ENCODE measurements around the gene COQ10A. TPM values are rescaled to one million over a fixed set of nuclear protein-coding genes. Genes with fewer than 3 reads are reported as not detected.

Gene COQ10A
- total RNA-seq (10 to 100 TPM; 24.2 to 26.9 TPM), polyA plus RNA-seq (ENCODE audit: insufficient read depth, low read depth, low replicate concordance) (10.6 TPM)
- long read RNA-seq, donor 1, partial matches to known transcripts: 0 of 3 reads
- long read RNA-seq, donor 1, other reads (novel, unspliced or antisense): 0 of 3 reads
- long read RNA-seq, donor 2, partial matches to known transcripts: 0 of 4 reads
- long read RNA-seq, donor 2, other reads (novel, unspliced or antisense): 0 of 4 reads

GRCh38 chr12:56266693-56267442 is at the start of gene COQ10A:
Gene COQ10A (plus strand): TSS chr12:56266942. CDS start chr12:56267119, 177 bp downstream.
- H3K4me1 ChIP-seq: peaks cover 26% of the 10 kb centered on the region
- DNase-seq: peak; percentile 96
- TF ChIP-seq CTCF (IDR thresholded peaks at IDR 0.05) (peak; percentile 59 to 73 (median 63)), POLR2A (IDR thresholded peaks at IDR 0.05) (no peak)
- H3K9me3 ChIP-seq: no peaks in the 10 kb centered on the region
- H3K27ac ChIP-seq: peak within 1 kb of the TSS; percentile 91
- intact Hi-C loops (cut with DNase I; ENCODE audit: low total_unique reads): no loop called here
- WGBS, 2 donors: 0% methylated on average over 7 to 67 of the region's 68 CpGs
- H3K27me3 ChIP-seq: no peaks in the 10 kb centered on the region
- no peaks in the 10 kb centered on the region for H3K36me3 ChIP-seq (ENCODE audit: low read depth, missing control alignments)
- peak within 1 kb of the TSS; percentile 72 to 76 for H3K4me3 ChIP-seq

DNA sequence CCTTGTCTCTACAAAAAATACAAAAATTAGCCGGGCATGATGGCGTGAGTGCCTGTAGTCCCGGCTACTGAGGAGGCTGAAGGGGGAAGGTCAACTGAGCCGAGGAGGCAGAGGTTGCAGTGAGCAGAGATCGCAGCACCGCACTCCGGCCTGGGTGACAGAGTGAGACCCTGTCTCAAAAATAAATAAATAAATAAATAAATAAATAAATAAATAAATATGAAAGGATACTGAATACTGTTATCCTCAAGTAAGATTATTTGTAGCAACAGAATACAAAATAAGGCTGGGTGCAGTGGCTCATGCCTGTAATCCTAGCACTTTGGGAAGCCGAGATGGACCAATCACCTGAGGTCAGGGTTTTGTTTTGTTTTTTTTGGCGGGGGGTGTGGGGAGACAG is 46.9 kb upstream of the COQ10A start:
- 90% methylated on average over 9 of the region's 9 CpGs for WGBS, 2 donors
- no peak for DNase-seq
- Histone ChIP-seq H3K36me3 (ENCODE audit: low read depth, missing control alignments) (no peaks in the 10 kb centered on the region), H3K27me3 (no peaks in the 10 kb centered on the region), H3K9me3 (no peaks in the 10 kb centered on the region), H3K4me3 (no peak overlapping the region), H3K4me1 (peaks cover 31% of the 10 kb centered on the region), H3K27ac (peak overlapping the region in 1 of 2 donors; percentile 89)
- intact Hi-C loops (cut with DNase I; ENCODE audit: low total_unique reads): no loop called here
- no peak for TF ChIP-seq CTCF (IDR thresholded peaks at IDR 0.05)
- no peak for TF ChIP-seq POLR2A (IDR thresholded peaks at IDR 0.05)

- H3K4me1 ChIP-seq: peaks cover 37% of the 10 kb centered on the region
Measured at GRCh38 chr12:56220611-56221231, 46.0 kb upstream of the COQ10A start.

DNA sequence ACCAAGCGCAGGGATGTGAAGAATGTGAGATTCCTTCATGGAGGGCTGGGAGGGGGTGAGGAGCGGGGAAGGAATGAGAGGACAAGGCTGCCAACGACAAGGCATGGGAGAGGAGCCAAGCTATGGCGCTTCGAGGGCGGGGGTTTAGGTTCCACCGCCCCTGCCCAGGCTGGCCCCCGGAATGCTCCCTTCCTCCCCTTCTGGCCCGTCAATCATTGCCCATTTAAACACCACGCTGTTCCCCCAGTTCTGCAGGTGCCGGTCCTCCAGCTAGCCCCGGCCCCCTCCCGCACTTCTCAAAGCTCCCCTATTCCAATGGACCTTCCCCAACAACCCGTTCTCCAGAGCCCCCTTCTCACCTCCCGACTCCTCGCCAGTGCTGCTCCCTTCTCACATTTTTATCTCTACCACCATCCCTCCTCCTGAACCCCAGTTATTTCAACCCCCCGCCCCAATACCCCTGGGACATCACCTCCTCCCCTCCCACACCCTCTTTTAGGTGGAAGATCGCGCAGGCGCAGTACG is 45.4 kb upstream of the COQ10A start:
- Histone ChIP-seq H3K4me1 (peaks cover 37% of the 10 kb centered on the region), H3K9me3 (no peaks in the 10 kb centered on the region), H3K27me3 (no peaks in the 10 kb centered on the region), H3K27ac (peak overlapping the region; percentile 89 to 98), H3K36me3 (ENCODE audit: low read depth, missing control alignments) (no peaks in the 10 kb centered on the region), H3K4me3 (peak overlapping the region; percentile 65 to 95)
- intact Hi-C loops (cut with DNase I; ENCODE audit: low total_unique reads): no loop called here
- no peak for TF ChIP-seq POLR2A (IDR thresholded peaks at IDR 0.05)
- TF ChIP-seq CTCF (IDR thresholded peaks at IDR 0.05): no peak
- peak; percentile 56 for DNase-seq
- 1% methylated on average over 12 to 21 of the region's 21 CpGs for WGBS, 2 donors

More at GRCh38 chr12:56220611-56221231, 46.0 kb upstream of the COQ10A start:
- H3K9me3 ChIP-seq: no peaks in the 10 kb centered on the region
- no peaks in the 10 kb centered on the region for H3K36me3 ChIP-seq (ENCODE audit: low read depth, missing control alignments)
- intact Hi-C loops (cut with DNase I; ENCODE audit: low total_unique reads): no loop called here
- TF ChIP-seq POLR2A (IDR thresholded peaks at IDR 0.05) (no peak), CTCF (IDR thresholded peaks at IDR 0.05) (no peak)
- WGBS, 2 donors: 2 to 10% methylated on average over 10 of the region's 10 CpGs
- peak overlapping the region; percentile 89 to 98 for H3K27ac ChIP-seq
- H3K4me3 ChIP-seq: peak overlapping the region; percentile 65 to 95
- H3K27me3 ChIP-seq: no peaks in the 10 kb centered on the region
- no peak for DNase-seq

All from testis (tissue), 5 donors.